Vagina (tissue), 2 donors: ENCODE data around the gene TEAD1.

Experiments used
- POLR2AphosphoS5 ChIP-seq, 2 donors: sonication (generic); formaldehyde crosslinking; IDR thresholded peaks; one replicate each; pipeline ENCODE4 v1.9.0; 2017; ENCODE audit warnings: antibody characterized with exemption in 2 of 2, mild to moderate bottlenecking in 2 of 2, low read depth in 1 of 2; ENCODE audit not compliant: insufficient read depth in 1 of 2
- TF ChIP-seq, protein P1 (sequence below), 3 experiments: fragments of 450-650 bp in 2 of 3; fragments of 200-600 bp in 1 of 3; sonication (generic) in 1 of 3; IDR thresholded peaks; one replicate each; pipeline ENCODE4 v1.5.1; 2017 to 2019; ENCODE audit warnings: antibody characterized with exemption in 3 of 3, mild to moderate bottlenecking in 2 of 3, moderate library complexity in 2 of 3

DNA sequence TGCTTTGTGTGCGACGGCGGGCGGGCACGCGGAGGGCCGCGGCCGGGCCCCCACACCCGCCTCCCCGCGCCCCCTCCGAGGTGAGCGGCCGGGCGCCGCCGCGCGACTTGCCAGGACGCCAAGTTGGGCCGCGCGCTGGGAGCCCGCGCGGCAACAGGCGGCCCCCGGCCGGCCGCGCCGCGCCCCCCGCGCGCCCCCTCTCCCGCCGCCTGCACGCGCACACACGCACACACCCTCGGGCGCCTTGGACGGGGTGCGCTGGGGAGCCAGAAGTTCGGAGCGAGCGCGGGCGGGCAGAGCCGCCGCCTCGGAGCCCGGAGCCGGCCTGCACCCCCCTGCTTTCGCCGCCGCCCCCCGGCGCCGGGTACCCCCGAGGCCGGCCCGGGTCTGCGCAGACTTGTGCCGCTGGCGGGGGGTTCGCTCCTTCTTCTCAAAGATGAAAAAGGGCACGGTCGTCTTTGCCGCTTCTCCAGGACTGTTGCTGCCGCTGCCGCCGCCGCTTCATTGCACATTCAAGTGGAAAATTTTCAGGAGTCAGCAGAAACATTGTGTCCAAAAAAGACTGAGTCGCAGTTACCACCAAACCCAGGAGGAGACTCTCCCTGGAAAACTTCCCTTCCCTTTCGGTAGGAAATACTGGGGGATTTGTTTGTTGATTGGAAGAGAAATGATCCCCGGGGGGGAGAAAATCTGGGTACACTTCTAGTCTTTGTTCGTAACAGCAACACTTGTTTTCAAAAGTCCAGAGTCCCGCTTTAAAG is 895 bp downstream of the TEAD1 start:
- TF ChIP-seq POLR2AphosphoS5 (IDR thresholded peaks at IDR 0.05; ENCODE audit: insufficient read depth in 1 of 2, low read depth in 1 of 2) = peak in 1 of 2 donors; percentile 43
- TF ChIP-seq, protein P1, sequence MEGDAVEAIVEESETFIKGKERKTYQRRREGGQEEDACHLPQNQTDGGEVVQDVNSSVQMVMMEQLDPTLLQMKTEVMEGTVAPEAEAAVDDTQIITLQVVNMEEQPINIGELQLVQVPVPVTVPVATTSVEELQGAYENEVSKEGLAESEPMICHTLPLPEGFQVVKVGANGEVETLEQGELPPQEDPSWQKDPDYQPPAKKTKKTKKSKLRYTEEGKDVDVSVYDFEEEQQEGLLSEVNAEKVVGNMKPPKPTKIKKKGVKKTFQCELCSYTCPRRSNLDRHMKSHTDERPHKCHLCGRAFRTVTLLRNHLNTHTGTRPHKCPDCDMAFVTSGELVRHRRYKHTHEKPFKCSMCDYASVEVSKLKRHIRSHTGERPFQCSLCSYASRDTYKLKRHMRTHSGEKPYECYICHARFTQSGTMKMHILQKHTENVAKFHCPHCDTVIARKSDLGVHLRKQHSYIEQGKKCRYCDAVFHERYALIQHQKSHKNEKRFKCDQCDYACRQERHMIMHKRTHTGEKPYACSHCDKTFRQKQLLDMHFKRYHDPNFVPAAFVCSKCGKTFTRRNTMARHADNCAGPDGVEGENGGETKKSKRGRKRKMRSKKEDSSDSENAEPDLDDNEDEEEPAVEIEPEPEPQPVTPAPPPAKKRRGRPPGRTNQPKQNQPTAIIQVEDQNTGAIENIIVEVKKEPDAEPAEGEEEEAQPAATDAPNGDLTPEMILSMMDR (IDR thresholded peaks at IDR 0.05) = no peak
